ENCODE results near the gene EBI3. TPM values are rescaled to one million over a fixed set of nuclear protein-coding genes. Genes with fewer than 3 reads are reported as not detected.

The EBI3 gene
- 0.33 TPM in 1 of 2 replicates, not detected in the other for total RNA-seq (ENCODE audit: low replicate concordance)

DNA sequence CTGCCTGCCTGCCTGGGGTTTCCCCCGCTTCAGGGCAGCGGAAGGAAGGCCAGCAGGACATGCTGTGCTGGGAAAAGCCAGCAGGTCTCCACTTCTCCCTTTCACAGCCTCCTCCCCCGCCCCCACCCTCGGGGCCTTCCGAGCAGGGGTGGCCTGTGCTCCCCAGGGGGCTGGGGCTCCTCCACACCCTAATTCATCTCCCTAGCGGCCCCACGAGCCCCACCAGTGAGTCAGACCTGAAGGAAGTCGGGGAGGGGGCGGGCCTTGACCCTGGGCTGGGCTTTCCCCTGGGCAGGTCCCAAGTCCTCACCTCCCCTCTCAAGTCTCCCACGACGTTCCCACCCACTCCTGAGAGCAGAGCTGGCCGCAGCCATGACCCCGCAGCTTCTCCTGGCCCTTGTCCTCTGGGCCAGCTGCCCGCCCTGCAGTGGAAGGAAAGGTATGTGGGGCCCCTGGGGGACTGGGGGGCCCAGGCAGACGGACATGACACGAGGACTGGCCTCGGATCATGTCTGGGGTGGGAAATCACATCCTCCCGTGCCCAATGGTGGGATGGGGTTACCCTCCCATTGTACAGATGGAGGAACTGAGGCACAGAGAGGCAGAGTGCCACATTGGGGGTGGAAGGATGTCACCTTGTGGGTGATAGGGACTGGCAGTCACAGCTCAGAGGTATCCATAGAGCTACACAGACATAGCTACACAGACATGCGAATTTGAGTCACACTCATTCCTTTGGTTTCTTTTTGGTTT lies at the start of gene EBI3:
TSS of gene EBI3 (plus strand) at position 345 of the 753 bp plus-strand sequence. CDS start at position 373, 28 bp downstream.
- H3K4me3 ChIP-seq (ENCODE audit: low read depth, low read length) = no peak within 1 kb of the TSS
- peak; percentile 32 for DNase-seq (ENCODE audit: low read depth)
- TF ChIP-seq, protein P1, sequence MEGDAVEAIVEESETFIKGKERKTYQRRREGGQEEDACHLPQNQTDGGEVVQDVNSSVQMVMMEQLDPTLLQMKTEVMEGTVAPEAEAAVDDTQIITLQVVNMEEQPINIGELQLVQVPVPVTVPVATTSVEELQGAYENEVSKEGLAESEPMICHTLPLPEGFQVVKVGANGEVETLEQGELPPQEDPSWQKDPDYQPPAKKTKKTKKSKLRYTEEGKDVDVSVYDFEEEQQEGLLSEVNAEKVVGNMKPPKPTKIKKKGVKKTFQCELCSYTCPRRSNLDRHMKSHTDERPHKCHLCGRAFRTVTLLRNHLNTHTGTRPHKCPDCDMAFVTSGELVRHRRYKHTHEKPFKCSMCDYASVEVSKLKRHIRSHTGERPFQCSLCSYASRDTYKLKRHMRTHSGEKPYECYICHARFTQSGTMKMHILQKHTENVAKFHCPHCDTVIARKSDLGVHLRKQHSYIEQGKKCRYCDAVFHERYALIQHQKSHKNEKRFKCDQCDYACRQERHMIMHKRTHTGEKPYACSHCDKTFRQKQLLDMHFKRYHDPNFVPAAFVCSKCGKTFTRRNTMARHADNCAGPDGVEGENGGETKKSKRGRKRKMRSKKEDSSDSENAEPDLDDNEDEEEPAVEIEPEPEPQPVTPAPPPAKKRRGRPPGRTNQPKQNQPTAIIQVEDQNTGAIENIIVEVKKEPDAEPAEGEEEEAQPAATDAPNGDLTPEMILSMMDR (IDR thresholded peaks at IDR 0.05; ENCODE audit: insufficient read depth, low read length) = no peak

DNA sequence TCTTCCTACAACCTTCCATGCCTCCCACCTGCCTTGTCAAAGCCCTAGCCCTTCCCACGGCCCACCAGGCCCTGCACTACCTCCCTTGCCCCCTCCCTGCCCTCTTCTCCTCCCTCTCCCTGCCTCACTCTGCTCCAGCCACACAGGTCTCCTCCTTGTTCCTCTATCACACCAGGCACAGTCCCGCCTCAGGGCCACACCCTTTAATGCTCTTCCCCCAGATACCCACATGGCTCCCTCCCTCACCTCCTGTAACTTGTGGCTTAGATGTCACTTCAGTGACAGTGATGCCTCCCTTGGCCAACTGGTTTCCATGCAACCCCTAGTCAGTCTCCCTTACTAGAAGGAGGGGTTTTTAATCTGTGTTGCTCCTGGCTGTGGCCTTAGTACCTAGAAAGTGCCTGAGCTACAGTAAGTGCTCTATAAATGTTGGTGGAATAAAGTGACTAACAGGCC lies 48.2 kb upstream of the EBI3 start:
- peak overlapping the region; percentile 22 for H3K4me3 ChIP-seq (ENCODE audit: low read depth, low read length)

DNA sequence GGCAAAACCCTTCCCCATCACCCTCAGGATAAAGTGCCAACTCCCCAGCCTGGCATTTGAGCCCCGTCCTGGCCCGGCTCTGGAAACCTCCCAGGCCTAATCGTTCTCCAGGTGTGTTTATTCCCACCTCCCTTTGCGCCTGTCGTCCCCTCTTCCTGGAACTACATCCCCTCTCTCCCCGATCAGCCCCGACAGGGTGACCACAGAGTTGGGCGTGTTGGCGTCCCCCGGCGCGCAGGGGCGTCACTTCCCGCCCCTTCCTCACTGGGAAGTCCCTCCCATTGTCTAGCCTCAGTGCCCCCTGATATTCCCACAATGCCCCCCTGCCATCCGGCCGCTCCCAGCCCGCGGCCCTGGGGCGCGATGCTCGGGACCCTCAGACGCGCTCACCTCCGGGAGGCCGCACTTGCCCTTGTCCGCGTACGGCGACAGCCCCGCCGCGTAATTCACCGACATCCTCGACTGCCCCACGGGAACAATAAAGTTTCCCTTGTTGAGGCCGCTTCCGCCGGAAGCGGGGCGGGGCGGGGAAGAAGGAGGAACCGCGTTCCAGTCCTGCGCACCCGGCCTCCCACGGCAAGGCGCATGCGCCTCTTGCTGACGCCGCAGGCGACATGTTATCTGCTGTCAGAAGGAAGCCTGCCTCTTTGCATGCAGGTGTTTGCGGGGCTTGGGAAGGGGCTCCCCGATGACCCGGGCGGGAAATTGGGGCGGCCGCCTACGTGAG lies 47.1 kb upstream of the EBI3 start, which contains the start of the genes ANKRD24 and SIRT6:
TSS of gene ANKRD24 (plus strand) at position 606 of the 727 bp plus-strand sequence. CDS start 3,737 bp downstream, outside the sequence.
TSS of gene SIRT6 (minus strand) at position 480 of the 727 bp plus-strand sequence. CDS start at position 456, 24 bp downstream.
- peak within 1 kb of the TSS; percentile 98 for H3K4me3 ChIP-seq (ENCODE audit: low read depth, low read length)
- TF ChIP-seq, protein P1 (IDR thresholded peaks at IDR 0.05; ENCODE audit: insufficient read depth, low read length) = no peak
- DNase-seq (ENCODE audit: low read depth) = peak; percentile 95

More for the DNA sequence above, 48.2 kb upstream of the EBI3 start:
- TF ChIP-seq, protein P1 (IDR thresholded peaks at IDR 0.05; ENCODE audit: insufficient read depth, low read length) = no peak
- DNase-seq (ENCODE audit: low read depth) = no peak

DNA sequence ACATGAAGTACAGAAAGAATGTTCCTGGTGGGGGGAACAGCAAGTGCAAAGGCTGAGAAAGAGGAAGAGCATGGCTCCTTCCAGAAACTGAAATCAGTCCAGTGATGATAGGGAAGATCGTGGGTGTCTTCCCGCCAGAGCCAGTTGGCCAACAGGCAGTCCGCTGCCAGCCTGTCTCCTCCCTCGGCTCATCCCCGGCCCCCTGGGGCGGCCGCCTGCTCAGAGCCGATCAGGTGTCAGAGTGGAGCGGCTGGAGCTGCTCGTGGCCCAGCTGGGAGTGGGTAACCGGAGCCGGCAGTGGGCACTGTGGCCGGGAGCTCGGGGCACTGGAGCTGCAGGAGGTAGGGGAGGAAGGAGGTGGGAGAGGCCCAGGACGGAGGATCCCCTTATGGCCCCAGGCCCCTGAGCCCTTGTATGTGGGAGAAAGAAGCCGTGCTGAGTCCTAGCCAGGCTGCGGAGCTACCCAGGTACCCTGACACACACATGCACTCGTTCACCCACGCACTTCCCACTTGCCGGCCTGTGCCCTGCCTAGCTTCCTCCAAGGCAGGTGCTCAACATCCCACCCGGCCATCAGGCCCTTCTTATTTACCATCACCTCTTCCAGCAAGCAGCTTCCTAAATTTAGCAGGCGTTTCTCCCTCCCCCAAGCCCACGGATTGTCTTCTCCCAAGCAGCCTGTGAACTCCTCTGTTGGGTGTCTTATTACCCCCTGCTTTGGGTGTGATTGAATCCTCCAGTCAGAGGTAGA lies 45.2 kb upstream of the EBI3 start:
- H3K4me3 ChIP-seq (ENCODE audit: low read depth, low read length) = no peak overlapping the region
- DNase-seq (ENCODE audit: low read depth) = no peak
- TF ChIP-seq, protein P1 (IDR thresholded peaks at IDR 0.05; ENCODE audit: insufficient read depth, low read length) = no peak

DNA sequence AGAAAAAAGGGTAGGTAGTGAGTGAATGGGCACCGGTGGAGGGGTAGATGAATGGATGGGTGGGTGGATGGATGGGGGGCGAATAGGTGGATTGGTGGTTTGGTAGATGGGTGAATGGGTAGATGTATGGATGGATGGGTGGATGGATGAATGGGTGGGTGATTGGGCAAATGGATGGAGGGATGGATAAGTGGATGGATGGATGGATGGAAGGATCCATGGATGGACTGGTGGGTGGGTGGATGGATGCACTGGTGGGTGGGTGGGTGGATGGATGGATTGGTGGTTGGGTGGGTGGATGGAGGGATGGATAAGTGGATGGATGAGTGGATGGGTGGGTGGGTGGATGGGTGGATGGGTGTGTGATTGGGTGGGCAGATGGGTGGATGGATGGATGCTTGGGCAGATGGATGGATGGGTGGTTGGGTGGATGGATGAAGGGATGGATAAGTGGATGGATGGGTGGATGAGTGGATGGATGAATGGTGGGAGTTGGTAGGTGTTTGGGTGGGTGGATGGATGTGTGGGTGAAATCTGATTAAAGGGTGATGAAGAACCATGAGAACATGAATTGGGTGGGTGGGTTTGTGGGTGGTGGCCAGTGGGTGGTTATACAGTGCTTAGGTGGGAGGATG lies 44.5 kb upstream of the EBI3 start:
- H3K4me3 ChIP-seq (ENCODE audit: low read depth, low read length) = no peak overlapping the region
- DNase-seq (ENCODE audit: low read depth) = no peak
- TF ChIP-seq, protein P1 (IDR thresholded peaks at IDR 0.05; ENCODE audit: insufficient read depth, low read length) = no peak

Data from fibroblast of the aortic adventitia (primary cell).